GM19035 (cell line): Measurements from ENCODE around the gene MCIDAS.

Source experiments
- ATAC-seq: cut with Tn5 transposase; IDR thresholded peaks from one replicate; pipeline ENCODE4 v1.9.1; 2021; ENCODE audit not compliant: unreplicated experiment

The MCIDAS gene

GRCh38 chr5:55171471-55171870, 55.6 kb downstream of the MCIDAS start:
- ATAC-seq: no peak
